A549 treated with CpdA at 1 μM for 4 hours (cell line): ENCODE measurements around the gene OSTN. TPM values are rescaled to one million over a fixed set of nuclear protein-coding genes. Genes with fewer than 3 reads are reported as not detected.

Source experiments
- total RNA-seq: library from RNA; stranded (reverse); fragments of 200-300 nt; extraction: Qiagen RNA extraction; gene quantifications from 5 replicates; pipeline ENCODE4 v1.2.3, GENCODE V29; 2022; ENCODE audit warnings: low read depth

OSTN gene
- not detected in 5 replicates for total RNA-seq

GRCh38 chr3:191198932-191199331 is at the start of gene OSTN:
OSTN (plus strand) TSS chr3:191199241; CDS start chr3:191212533, 13,292 bp downstream.

Other genes with a start within 250 kb of the OSTN start
- 25.0 to 28.0 TPM (median 26.8 TPM) in 5 replicates for gene CCDC50, start 130.2 kb downstream of the OSTN start, total RNA-seq
- gene UTS2B, start 131.3 kb downstream of the OSTN start, total RNA-seq, result 0.07 to 0.13 TPM in 2 of 5 replicates, not detected in the others